Activated CD4-positive, alpha-beta memory T cell treated with anti-CD3 and anti-CD28 coated beads, Interleukin-2, amount 10 ng/mL, durations not matched to agents 7 days and 5 days (primary cell): ENCODE results near the gene MYO1D. TPM values are rescaled to one million over a fixed set of nuclear protein-coding genes. Genes with fewer than 3 reads are reported as not detected.

Experiments used
- CTCF ChIA-PET: fragments of 350-600 bp; sonication (Branson Sonifier 250); formaldehyde crosslinking; loops from one replicate; lab custom pipeline; 2021; ENCODE audit warnings: antibody characterized with exemption, inconsistent platforms; lab: Charles Lee
- POLR2A ChIA-PET: fragments of 350-600 bp; sonication (Branson Sonifier 250); formaldehyde crosslinking; loops from one replicate; lab custom pipeline; 2021; ENCODE audit warnings: antibody characterized with exemption; lab: Charles Lee
- DNase-seq: peaks from one replicate; pipeline ENCODE4 v3.0.0-alpha.2; 2020
- H3K27ac Mint-ChIP-seq: one replicate; pipeline ENCODE4 v1.8.0; 2021; ENCODE audit warnings: mild to moderate bottlenecking, mixed read lengths
- H3K27me3 Mint-ChIP-seq: one replicate; pipeline ENCODE4 v1.8.0; 2021; ENCODE audit warnings: mixed read lengths
- H3K36me3 Mint-ChIP-seq: one replicate; pipeline ENCODE4 v1.8.0; 2021; ENCODE audit warnings: low read depth, mixed read lengths
- H3K4me1 Mint-ChIP-seq: one replicate; pipeline ENCODE4 v1.8.0; 2021; ENCODE audit warnings: mixed read lengths
- H3K4me3 Mint-ChIP-seq: one replicate; pipeline ENCODE4 v1.8.0; 2021; ENCODE audit warnings: mild to moderate bottlenecking, mixed read lengths
- H3K9me3 Mint-ChIP-seq: one replicate; pipeline ENCODE4 v1.8.0; 2021; ENCODE audit warnings: mixed read lengths
- total RNA-seq, 2 experiments: library from RNA; stranded (reverse); gene quantifications; one replicate each; pipeline ENCODE4 v1.2.3, GENCODE V29; 2021

Gene MYO1D
- total RNA-seq, 2 experiments from 2014 or later = 8.3 to 11.1 TPM

GRCh38 chr17:32482568-32483320 is 394.2 kb downstream of the MYO1D start:
- Mint-ChIP-seq H3K4me1 (peaks cover 11% of the 10 kb centered on the region), H3K9me3 (no peaks in the 10 kb centered on the region), H3K4me3 (no peak overlapping the region), H3K36me3 (peaks cover 47% of the 10 kb centered on the region), H3K27ac (peak overlapping the region; percentile 3), H3K27me3 (no peaks in the 10 kb centered on the region)
- CTCF ChIA-PET = interaction anchor here (1.4 to 2.0 kb wide), 2 partner anchors 18 to 275 kb away, joined by 3 to 8 read pairs; no protein-coding TSS in a partner anchor
- POLR2A ChIA-PET = interaction anchor here (0.6 to 1.3 kb wide), 5 partner anchors 9 to 39 kb away, joined by 3 to 6 read pairs (median 3); partner anchors contain the start of gene PSMD11
- DNase-seq = no peak

- POLR2A ChIA-PET = no interaction called here
- peaks cover 58% of the 10 kb centered on the region for H3K36me3 Mint-ChIP-seq
- H3K27me3 Mint-ChIP-seq = no peaks in the 10 kb centered on the region
- H3K9me3 Mint-ChIP-seq = no peaks in the 10 kb centered on the region
- CTCF ChIA-PET = interaction anchor here (1.0 to 1.2 kb wide), 3 partner anchors 10 to 42 kb away, joined by 3 to 7 read pairs (median 3); no protein-coding TSS in a partner anchor
- H3K4me3 Mint-ChIP-seq = no peak overlapping the region
- DNase-seq = no peak
- H3K4me1 Mint-ChIP-seq = peaks cover 8% of the 10 kb centered on the region
- no peak overlapping the region for H3K27ac Mint-ChIP-seq
Observed at GRCh38 chr17:32481193-32481592, 395.7 kb downstream of the MYO1D start.

GRCh38 chr17:32479074-32479617 is 397.8 kb downstream of the MYO1D start:
- peaks cover 76% of the 10 kb centered on the region for H3K36me3 Mint-ChIP-seq
- H3K4me3 Mint-ChIP-seq = no peak overlapping the region
- H3K9me3 Mint-ChIP-seq = no peaks in the 10 kb centered on the region
- DNase-seq = no peak
- ChIA-PET CTCF (interaction anchor here (2.0 kb wide), 1 partner anchor 16 kb away, joined by 5 read pairs; no protein-coding TSS in a partner anchor), POLR2A (no interaction called here)
- H3K4me1 Mint-ChIP-seq = peaks cover 3% of the 10 kb centered on the region
- no peaks in the 10 kb centered on the region for H3K27me3 Mint-ChIP-seq
- H3K27ac Mint-ChIP-seq = no peak overlapping the region

GRCh38 chr17:32477220-32477619 is 399.7 kb downstream of the MYO1D start:
- no peak for DNase-seq
- ChIA-PET POLR2A (no interaction called here), CTCF (interaction anchor here (2.1 kb wide), 1 partner anchor 15 kb away, joined by 6 read pairs; no protein-coding TSS in a partner anchor)
- Mint-ChIP-seq H3K9me3 (no peaks in the 10 kb centered on the region), H3K36me3 (peaks cover 81% of the 10 kb centered on the region), H3K4me1 (no peaks in the 10 kb centered on the region), H3K4me3 (no peak overlapping the region), H3K27me3 (no peaks in the 10 kb centered on the region), H3K27ac (no peak overlapping the region)

- no peaks in the 10 kb centered on the region for H3K4me1 Mint-ChIP-seq
- no peaks in the 10 kb centered on the region for H3K9me3 Mint-ChIP-seq
- no peak for DNase-seq
- peaks cover 80% of the 10 kb centered on the region for H3K36me3 Mint-ChIP-seq
- no peak overlapping the region for H3K4me3 Mint-ChIP-seq
- no peak overlapping the region for H3K27ac Mint-ChIP-seq
- POLR2A ChIA-PET = no interaction called here
- H3K27me3 Mint-ChIP-seq = no peaks in the 10 kb centered on the region
- CTCF ChIA-PET = interaction anchor here (2.1 to 2.5 kb wide), 2 partner anchors 13 kb away, joined by 5 to 6 read pairs; no protein-coding TSS in a partner anchor
Observed at GRCh38 chr17:32475258-32475657, 401.7 kb downstream of the MYO1D start.

GRCh38 chr17:32471652-32472051 is 405.3 kb downstream of the MYO1D start:
- POLR2A ChIA-PET = interaction anchor here (1.1 kb wide), 1 partner anchor 11 kb away, joined by 3 read pairs; no protein-coding TSS in a partner anchor
- H3K27me3 Mint-ChIP-seq = no peaks in the 10 kb centered on the region
- H3K4me3 Mint-ChIP-seq = no peak overlapping the region
- H3K36me3 Mint-ChIP-seq = peaks cover 75% of the 10 kb centered on the region
- H3K9me3 Mint-ChIP-seq = no peaks in the 10 kb centered on the region
- DNase-seq = no peak
- CTCF ChIA-PET = interaction anchor here (1.0 to 1.8 kb wide), 3 partner anchors 10 to 52 kb away, joined by 3 to 22 read pairs (median 9); partner anchors contain the start of gene PSMD11
- no peaks in the 10 kb centered on the region for H3K4me1 Mint-ChIP-seq
- H3K27ac Mint-ChIP-seq = no peak overlapping the region

- no peak overlapping the region for H3K27ac Mint-ChIP-seq
- H3K36me3 Mint-ChIP-seq = peaks cover 73% of the 10 kb centered on the region
- POLR2A ChIA-PET = no interaction called here
Observed at GRCh38 chr17:32470405-32471167, 406.3 kb downstream of the MYO1D start.

GRCh38 chr17:32467949-32468348 is 409.0 kb downstream of the MYO1D start:
- Mint-ChIP-seq H3K36me3 (peaks cover 66% of the 10 kb centered on the region), H3K27ac (no peak overlapping the region), H3K4me1 (no peaks in the 10 kb centered on the region), H3K27me3 (no peaks in the 10 kb centered on the region), H3K9me3 (no peaks in the 10 kb centered on the region), H3K4me3 (no peak overlapping the region)
- CTCF ChIA-PET = interaction anchor here (0.5 to 1.4 kb wide), 2 partner anchors 59 to 129 kb away, joined by 3 to 4 read pairs; no protein-coding TSS in a partner anchor
- POLR2A ChIA-PET = interaction anchor here (0.7 to 1.6 kb wide), 2 partner anchors 23 to 449 kb away, joined by 3 read pairs; no protein-coding TSS in a partner anchor
- no peak for DNase-seq

More at GRCh38 chr17:32470405-32471167, 406.3 kb downstream of the MYO1D start:
- DNase-seq = no peak
- Mint-ChIP-seq H3K27me3 (no peaks in the 10 kb centered on the region), H3K4me3 (no peak overlapping the region), H3K4me1 (no peaks in the 10 kb centered on the region), H3K9me3 (no peaks in the 10 kb centered on the region)
- CTCF ChIA-PET = interaction anchor here (1.3 to 1.8 kb wide), 2 partner anchors 9 to 26 kb away, joined by 9 to 22 read pairs; partner anchors contain the start of gene PSMD11

- no peak for DNase-seq
- H3K36me3 Mint-ChIP-seq = peaks cover 65% of the 10 kb centered on the region
- POLR2A ChIA-PET = interaction anchor here (0.7 to 1.5 kb wide), 2 partner anchors 19 kb away, joined by 3 read pairs; no protein-coding TSS in a partner anchor
- H3K27me3 Mint-ChIP-seq = no peaks in the 10 kb centered on the region
- peaks cover 9% of the 10 kb centered on the region for H3K4me1 Mint-ChIP-seq
- CTCF ChIA-PET = interaction anchor here (1.1 to 7.4 kb wide), 3 partner anchors 10 to 19 kb away, joined by 3 to 102 read pairs (median 8); partner anchors contain the start of gene PSMD11
- no peak overlapping the region for H3K4me3 Mint-ChIP-seq
- H3K9me3 Mint-ChIP-seq = no peaks in the 10 kb centered on the region
- H3K27ac Mint-ChIP-seq = no peak overlapping the region
Observed at GRCh38 chr17:32464374-32464773, 412.6 kb downstream of the MYO1D start.

GRCh38 chr17:32463304-32463703 is 413.6 kb downstream of the MYO1D start:
- CTCF ChIA-PET = interaction anchor here (0.6 to 7.4 kb wide), 15 partner anchors 9 to 1772 kb away, joined by 3 to 102 read pairs (median 5); partner anchors contain the start of genes CDK5R1, MYO1D and PSMD11
- H3K27me3 Mint-ChIP-seq = no peaks in the 10 kb centered on the region
- no peak for DNase-seq
- H3K27ac Mint-ChIP-seq = no peak overlapping the region
- no peak overlapping the region for H3K4me3 Mint-ChIP-seq
- H3K4me1 Mint-ChIP-seq = peaks cover 13% of the 10 kb centered on the region
- H3K36me3 Mint-ChIP-seq = peaks cover 64% of the 10 kb centered on the region
- no peaks in the 10 kb centered on the region for H3K9me3 Mint-ChIP-seq
- POLR2A ChIA-PET = interaction anchor here (1.4 kb wide), 1 partner anchor 414 kb away, joined by 3 read pairs; the partner anchor contains the start of gene MYO1D

GRCh38 chr17:32461853-32462617 is 414.9 kb downstream of the MYO1D start:
- Mint-ChIP-seq H3K27ac (peak overlapping the region; percentile 37), H3K36me3 (peaks cover 68% of the 10 kb centered on the region), H3K4me1 (peaks cover 23% of the 10 kb centered on the region), H3K4me3 (no peak overlapping the region), H3K27me3 (no peaks in the 10 kb centered on the region), H3K9me3 (no peaks in the 10 kb centered on the region)
- ChIA-PET POLR2A (interaction anchor here (1.2 to 1.9 kb wide), 4 partner anchors 18 to 129 kb away, joined by 3 to 9 read pairs (median 4); partner anchors contain the start of genes PSMD11 and ZNF207), CTCF (interaction anchor here (0.6 to 7.4 kb wide), 42 partner anchors 9 to 415 kb away, joined by 3 to 102 read pairs (median 5); partner anchors contain the start of genes CDK5R1, MYO1D and PSMD11)
- DNase-seq = peak; percentile 71
